SK-N-SH (cell line): Measurements from ENCODE around the gene POU2AF1. TPM values are rescaled to one million over a fixed set of nuclear protein-coding genes. Genes with fewer than 3 reads are reported as not detected.

ENCODE experiments used
- CTCF ChIA-PET: fragments of 300-600, 350-600 bp; formaldehyde crosslinking; extraction: SDS; loops from one replicate; lab custom pipeline; 2021; lab: Yijun Ruan, JAX
- POLR2A ChIA-PET: fragments of 350-600 bp; sonication (Branson Sonifier 250); formaldehyde crosslinking; extraction: SDS; loops from one replicate; lab custom pipeline; 2020; ENCODE audit warnings: antibody characterized with exemption, inconsistent platforms; lab: Yijun Ruan, JAX
- DNase-seq: peaks from one replicate; pipeline ENCODE4 v3.0.0; 2012
- H2AFZ ChIP-seq: fragments of 200-600 bp; sonication (generic); 2 replicates; pipeline ENCODE4 v1.8.1; 2016; ENCODE audit warnings: antibody characterized with exemption, mild to moderate bottlenecking, low read depth
- H3F3A ChIP-seq: fragments of 200-600 bp; sonication (generic); replicated peaks from 2 replicates; pipeline ENCODE3; 2016; ENCODE audit warnings: antibody characterized with exemption, mild to moderate bottlenecking; ENCODE audit not compliant: insufficient read depth
- H3K27ac ChIP-seq, 2 experiments: fragments of 200-500 bp in 1 of 2; fragments of 200-600 bp in 1 of 2; sonication (Bioruptor generic) in 1 of 2; sonication (generic), shearing (Covaris generic) in 1 of 2; 2 replicates each; pipeline versions ENCODE4 v1.5.1 to v1.6.1; 2014 to 2016; ENCODE audit warnings: low read depth in 2 of 2, inconsistent platforms in 1 of 2, low read length in 1 of 2, mild to moderate bottlenecking in 1 of 2, mixed read lengths in 1 of 2
- H3K27me3 ChIP-seq: fragments of 200-600 bp; sonication (generic), shearing (Covaris generic); 2 replicates; pipeline ENCODE4 v1.6.1; 2016; ENCODE audit warnings: mixed run types; ENCODE audit not compliant: insufficient read depth
- H3K36me3 ChIP-seq, 2 experiments: fragments of 200-500 bp in 1 of 2; fragments of 200-600 bp in 1 of 2; sonication (Bioruptor generic) in 1 of 2; sonication (generic) in 1 of 2; replicated peaks in 1 of 2; 2 replicates each; pipeline versions ENCODE3 to v1.5.1; 2014 to 2016; ENCODE audit warnings: low read length in 1 of 2, mild to moderate bottlenecking in 1 of 2; ENCODE audit not compliant: insufficient read depth in 2 of 2, control insufficient read depth in 1 of 2
- H3K4me1 ChIP-seq, 2 experiments: fragments of 200-500 bp in 1 of 2; fragments of 200-600 bp in 1 of 2; sonication (Bioruptor generic) in 1 of 2; sonication (generic), shearing (Covaris generic) in 1 of 2; 2 replicates each; pipeline versions ENCODE4 v1.5.1 to v1.6.1; 2014 to 2016; ENCODE audit warnings: low read depth in 1 of 2, low read length in 1 of 2, mixed run types in 1 of 2; ENCODE audit not compliant: insufficient read depth in 2 of 2, control insufficient read depth in 1 of 2
- H3K4me2 ChIP-seq: fragments of 200-600 bp; sonication (generic), shearing (Covaris generic); 2 replicates; pipeline ENCODE4 v1.6.1; 2017; ENCODE audit warnings: mixed run types
- H3K4me3 ChIP-seq, 2 experiments: fragments of 200-500 bp in 1 of 2; fragments of 200-600 bp in 1 of 2; sonication (Bioruptor generic) in 1 of 2; sonication (generic), shearing (Covaris generic) in 1 of 2; 2 replicates each; pipeline versions ENCODE4 v1.5.1 to v1.8.1; 2014 to 2016; ENCODE audit warnings: low read depth in 2 of 2, inconsistent platforms in 1 of 2, low read length in 1 of 2, mild to moderate bottlenecking in 1 of 2, mixed read lengths in 1 of 2, moderate library complexity in 1 of 2
- H3K79me2 ChIP-seq: fragments of 200-600 bp; sonication (generic); 2 replicates; pipeline ENCODE4 v1.8.1; 2017; ENCODE audit warnings: mild to moderate bottlenecking; ENCODE audit not compliant: insufficient read depth
- H3K9ac ChIP-seq: fragments of 200-600 bp; sonication (generic); 2 replicates; pipeline ENCODE4 v1.6.1; 2017; ENCODE audit warnings: mixed run types
- H3K9me2 ChIP-seq: fragments of 200-600 bp; sonication (generic); 2 replicates; pipeline ENCODE4 v1.6.1; 2017; ENCODE audit warnings: mixed run types
- H3K9me3 ChIP-seq: fragments of 200-600 bp; sonication (generic); 2 replicates; pipeline ENCODE4 v1.6.1; 2017; ENCODE audit warnings: mixed run types, mild to moderate bottlenecking, moderate library complexity
- H4K20me1 ChIP-seq: fragments of 200-600 bp; sonication (generic); 2 replicates; pipeline ENCODE4 v1.6.1; 2017; ENCODE audit warnings: mild to moderate bottlenecking, mixed run types; ENCODE audit not compliant: insufficient read depth
- ELF1 ChIP-seq: IDR thresholded peaks from 2 replicates; pipeline ENCODE4 v1.4.0; 2012
- FOXM1 ChIP-seq: IDR thresholded peaks from 2 replicates; pipeline ENCODE4 v1.4.0; 2012; ENCODE audit warnings: low read depth, mild to moderate bottlenecking
- JUND ChIP-seq: IDR thresholded peaks from 2 replicates; pipeline ENCODE4 v1.4.0; 2012
- MEF2A ChIP-seq: IDR thresholded peaks from 2 replicates; pipeline ENCODE4 v1.4.0; 2012; ENCODE audit warnings: low read depth, borderline replicate concordance
- NFIC ChIP-seq: IDR thresholded peaks from 2 replicates; pipeline ENCODE4 v1.4.0; 2012; ENCODE audit warnings: borderline replicate concordance
- NRF1 ChIP-seq: IDR thresholded peaks from 2 replicates; pipeline ENCODE4 v1.6.1; 2012; ENCODE audit warnings: low read depth, mild to moderate bottlenecking, low read length
- POLR2AphosphoS5 ChIP-seq: IDR thresholded peaks from 2 replicates; pipeline ENCODE4 v1.6.1; 2012; ENCODE audit warnings: low read depth, low read length
- RAD21 ChIP-seq: IDR thresholded peaks from 2 replicates; pipeline ENCODE4 v1.6.1; 2012; ENCODE audit warnings: mild to moderate bottlenecking, low read length
- SIN3A ChIP-seq: IDR thresholded peaks from 2 replicates; pipeline ENCODE4 v1.6.1; 2012; ENCODE audit warnings: low read depth, mild to moderate bottlenecking, low read length, moderate library complexity, borderline replicate concordance
- SMC3 ChIP-seq: IDR thresholded peaks from 2 replicates; pipeline ENCODE4 v1.6.1; 2012; ENCODE audit warnings: low read depth, low read length, improper control_type of control experiment
- TAF1 ChIP-seq: IDR thresholded peaks from 2 replicates; pipeline ENCODE4 v1.6.1; 2012; ENCODE audit warnings: low read depth, mild to moderate bottlenecking, low read length, moderate library complexity, borderline replicate concordance
- WGBS: methylation state at CpG from one replicate; pipeline ENCODE4 v1.1.6; 2017; ENCODE audit warnings: low lambda C conversion rate; 5-methylcytosine and 5-hydroxymethylcytosine counted together
- polyA plus RNA-seq, 3 experiments: library from polyadenylated mRNA; depleted of rRNA; stranded (reverse); fragments of >200 nt; gene quantifications; 2 replicates each; pipeline ENCODE4 v1.2.3, GENCODE V29; 2012
- TF ChIP-seq, protein P1 (sequence below): fragments of 150-350 bp; IDR thresholded peaks from 2 replicates; pipeline ENCODE4 v1.6.1; 2017; ENCODE audit warnings: antibody characterized with exemption, low read length, low read depth, borderline replicate concordance
- TF ChIP-seq, protein P2 (sequence below): IDR thresholded peaks from 2 replicates; pipeline ENCODE4 v1.4.0; 2012; ENCODE audit warnings: low read depth
- TF ChIP-seq, protein P3 (sequence below): IDR thresholded peaks from 2 replicates; pipeline ENCODE4 v1.4.0; 2012; ENCODE audit warnings: low read depth, borderline replicate concordance
- TF ChIP-seq, protein P4 (sequence below): fragments of 200-600 bp; sonication (generic); IDR thresholded peaks from 2 replicates; pipeline ENCODE4 v1.6.1; 2017; ENCODE audit warnings: antibody characterized with exemption, mild to moderate bottlenecking, moderate library complexity
- TF ChIP-seq, protein P5 (sequence below): fragments of 150-350 bp; IDR thresholded peaks from 2 replicates; pipeline ENCODE4 v1.6.1; 2016; ENCODE audit warnings: mild to moderate bottlenecking, low read depth, low read length
- TF ChIP-seq, protein P6 (sequence below): IDR thresholded peaks from 2 replicates; pipeline ENCODE4; 2012

POU2AF1 gene
- polyA plus RNA-seq, 1 of the 3 experiments (the other 2 are of a cell fraction), result 0.07 TPM

DNA sequence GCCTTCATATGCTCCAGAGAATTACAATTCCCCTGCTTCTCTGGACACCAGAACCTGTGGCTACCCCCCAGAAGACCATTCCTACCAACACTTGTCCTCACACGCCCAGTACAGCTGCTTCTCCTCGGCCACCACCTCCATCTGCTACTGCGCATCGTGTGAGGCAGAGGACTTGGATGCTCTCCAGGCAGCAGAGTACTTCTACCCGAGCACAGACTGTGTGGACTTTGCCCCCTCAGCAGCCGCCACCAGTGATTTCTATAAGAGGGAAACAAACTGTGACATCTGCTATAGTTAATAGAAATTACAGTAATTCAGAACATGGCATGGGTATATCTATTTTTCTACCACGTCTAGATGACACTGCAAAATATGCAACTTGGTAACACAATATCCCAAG, 70.9 kb downstream of the POU2AF1 start (continued):
- TF ChIP-seq, protein P1, sequence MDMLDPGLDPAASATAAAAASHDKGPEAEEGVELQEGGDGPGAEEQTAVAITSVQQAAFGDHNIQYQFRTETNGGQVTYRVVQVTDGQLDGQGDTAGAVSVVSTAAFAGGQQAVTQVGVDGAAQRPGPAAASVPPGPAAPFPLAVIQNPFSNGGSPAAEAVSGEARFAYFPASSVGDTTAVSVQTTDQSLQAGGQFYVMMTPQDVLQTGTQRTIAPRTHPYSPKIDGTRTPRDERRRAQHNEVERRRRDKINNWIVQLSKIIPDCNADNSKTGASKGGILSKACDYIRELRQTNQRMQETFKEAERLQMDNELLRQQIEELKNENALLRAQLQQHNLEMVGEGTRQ, result no peak
- TF ChIP-seq JUND, result no peak

DNA sequence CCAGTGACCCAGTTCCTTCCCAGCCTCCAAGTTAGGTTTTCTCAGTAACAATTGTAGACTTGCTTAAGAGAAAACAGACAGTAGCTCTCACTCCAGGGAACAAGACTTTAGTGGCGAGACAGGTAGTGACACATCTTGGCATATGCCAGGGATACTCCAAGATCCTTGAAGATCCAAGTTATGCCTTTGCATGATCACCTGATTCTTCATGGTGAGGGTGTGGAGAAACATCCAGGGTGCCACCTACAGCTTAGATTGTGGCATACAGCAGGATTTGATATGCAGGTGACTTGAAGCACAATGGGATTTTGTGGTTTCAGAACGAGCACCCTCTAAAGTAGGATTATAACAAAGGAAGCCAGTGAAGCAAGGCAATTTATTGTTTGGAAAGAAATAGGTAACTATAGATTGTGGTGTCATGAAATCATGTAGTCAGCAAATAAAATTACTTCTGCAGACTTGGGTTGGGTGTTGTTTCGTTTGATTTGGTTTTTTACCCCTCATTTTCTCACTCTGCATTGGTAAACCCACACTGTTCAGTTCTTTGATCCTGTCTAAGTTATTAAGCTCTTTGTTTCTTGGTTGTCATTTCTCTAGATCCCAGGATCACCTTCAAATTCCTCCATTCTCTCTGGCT, 71.5 kb downstream of the POU2AF1 start:
- ChIA-PET CTCF (interaction anchor here (0.8 kb wide), 3 partner anchors 9 to 109 kb away, joined by 3 to 5 read pairs (median 3); partner anchors contain the start of gene POU2AF3), POLR2A (no interaction called here)
- Histone ChIP-seq H3K4me3 (no peak overlapping the region), H3K27ac (no peak overlapping the region), H3F3A (no peaks in the 10 kb centered on the region), H3K27me3 (peaks cover 21% of the 10 kb centered on the region; the same call in 1 of the 2 replicates), H3K4me1 (peaks cover 4 to 5% of the 10 kb centered on the region in 2 experiments; a peak in 2 of 4 replicates), H3K4me2 (no peak overlapping the region), H3K9me2 (no peaks in the 10 kb centered on the region), H3K9ac (no peak overlapping the region), H2AFZ (no peak overlapping the region), H4K20me1 (no peaks in the 10 kb centered on the region), H3K9me3 (no peaks in the 10 kb centered on the region), H3K79me2 (no peaks in the 10 kb centered on the region), H3K36me3 (no peaks in the 10 kb centered on the region)
- TF ChIP-seq SIN3A, result no peak
- TF ChIP-seq POLR2AphosphoS5, result no peak
- TF ChIP-seq SMC3, result no peak
- TF ChIP-seq TAF1, result no peak
- TF ChIP-seq MEF2A, result no peak
- no peak for TF ChIP-seq FOXM1
- TF ChIP-seq, protein P2, sequence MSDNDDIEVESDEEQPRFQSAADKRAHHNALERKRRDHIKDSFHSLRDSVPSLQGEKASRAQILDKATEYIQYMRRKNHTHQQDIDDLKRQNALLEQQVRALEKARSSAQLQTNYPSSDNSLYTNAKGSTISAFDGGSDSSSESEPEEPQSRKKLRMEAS, result no peak
- WGBS, result 38% methylated on average over 3 of the region's 3 CpGs
- DNase-seq, result no peak

DNA sequence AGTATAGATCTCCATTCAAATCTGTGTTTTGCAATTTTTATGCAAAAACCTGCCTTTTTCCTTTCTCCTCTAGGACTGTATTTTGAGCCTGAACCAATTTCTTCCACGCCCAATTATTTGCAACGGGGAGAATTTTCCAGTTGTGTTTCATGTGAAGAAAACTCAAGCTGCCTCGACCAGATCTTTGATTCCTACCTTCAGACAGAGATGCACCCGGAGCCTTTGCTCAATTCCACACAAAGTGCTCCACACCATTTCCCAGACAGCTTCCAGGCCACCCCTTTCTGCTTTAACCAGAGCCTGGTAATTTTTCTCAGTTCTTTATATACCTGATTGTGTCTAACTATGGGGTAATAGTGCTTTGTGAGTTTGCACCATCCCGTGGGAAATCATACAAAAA, 72.8 kb downstream of the POU2AF1 start:
- WGBS, result 41% methylated on average over 5 of the region's 5 CpGs
- DNase-seq, result no peak
- no peaks in the 10 kb centered on the region for H3F3A ChIP-seq
- H3K4me2 ChIP-seq, result no peak overlapping the region
- H2AFZ ChIP-seq, result no peak overlapping the region
- no peak overlapping the region for H3K27ac ChIP-seq
- peaks cover 4 to 5% of the 10 kb centered on the region in 2 experiments; a peak in 2 of 4 replicates for H3K4me1 ChIP-seq
- H3K9ac ChIP-seq, result no peak overlapping the region
- POLR2A ChIA-PET, result no interaction called here
- CTCF ChIA-PET, result interaction anchor here (1.3 kb wide), 1 partner anchor 123 kb away, joined by 5 read pairs; no protein-coding TSS in a partner anchor
- no peaks in the 10 kb centered on the region for H4K20me1 ChIP-seq
- no peaks in the 10 kb centered on the region for H3K79me2 ChIP-seq
- peaks cover 25% of the 10 kb centered on the region; the same call in 1 of the 2 replicates for H3K27me3 ChIP-seq
- H3K9me3 ChIP-seq, result no peaks in the 10 kb centered on the region
- H3K4me3 ChIP-seq, result no peak overlapping the region
- no peaks in the 10 kb centered on the region for H3K9me2 ChIP-seq
- H3K36me3 ChIP-seq, result no peaks in the 10 kb centered on the region
- no peak for TF ChIP-seq SIN3A
- TF ChIP-seq, protein P3, sequence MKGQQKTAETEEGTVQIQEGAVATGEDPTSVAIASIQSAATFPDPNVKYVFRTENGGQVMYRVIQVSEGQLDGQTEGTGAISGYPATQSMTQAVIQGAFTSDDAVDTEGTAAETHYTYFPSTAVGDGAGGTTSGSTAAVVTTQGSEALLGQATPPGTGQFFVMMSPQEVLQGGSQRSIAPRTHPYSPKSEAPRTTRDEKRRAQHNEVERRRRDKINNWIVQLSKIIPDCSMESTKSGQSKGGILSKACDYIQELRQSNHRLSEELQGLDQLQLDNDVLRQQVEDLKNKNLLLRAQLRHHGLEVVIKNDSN, result no peak
- no peak for TF ChIP-seq NFIC
- no peak for TF ChIP-seq ELF1
- TF ChIP-seq, protein P1, result no peak
- TF ChIP-seq, protein P2, result no peak
- TF ChIP-seq NRF1, result no peak
- no peak for TF ChIP-seq FOXM1
- TF ChIP-seq, protein P4, sequence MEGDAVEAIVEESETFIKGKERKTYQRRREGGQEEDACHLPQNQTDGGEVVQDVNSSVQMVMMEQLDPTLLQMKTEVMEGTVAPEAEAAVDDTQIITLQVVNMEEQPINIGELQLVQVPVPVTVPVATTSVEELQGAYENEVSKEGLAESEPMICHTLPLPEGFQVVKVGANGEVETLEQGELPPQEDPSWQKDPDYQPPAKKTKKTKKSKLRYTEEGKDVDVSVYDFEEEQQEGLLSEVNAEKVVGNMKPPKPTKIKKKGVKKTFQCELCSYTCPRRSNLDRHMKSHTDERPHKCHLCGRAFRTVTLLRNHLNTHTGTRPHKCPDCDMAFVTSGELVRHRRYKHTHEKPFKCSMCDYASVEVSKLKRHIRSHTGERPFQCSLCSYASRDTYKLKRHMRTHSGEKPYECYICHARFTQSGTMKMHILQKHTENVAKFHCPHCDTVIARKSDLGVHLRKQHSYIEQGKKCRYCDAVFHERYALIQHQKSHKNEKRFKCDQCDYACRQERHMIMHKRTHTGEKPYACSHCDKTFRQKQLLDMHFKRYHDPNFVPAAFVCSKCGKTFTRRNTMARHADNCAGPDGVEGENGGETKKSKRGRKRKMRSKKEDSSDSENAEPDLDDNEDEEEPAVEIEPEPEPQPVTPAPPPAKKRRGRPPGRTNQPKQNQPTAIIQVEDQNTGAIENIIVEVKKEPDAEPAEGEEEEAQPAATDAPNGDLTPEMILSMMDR, result no peak
- TF ChIP-seq, protein P5, sequence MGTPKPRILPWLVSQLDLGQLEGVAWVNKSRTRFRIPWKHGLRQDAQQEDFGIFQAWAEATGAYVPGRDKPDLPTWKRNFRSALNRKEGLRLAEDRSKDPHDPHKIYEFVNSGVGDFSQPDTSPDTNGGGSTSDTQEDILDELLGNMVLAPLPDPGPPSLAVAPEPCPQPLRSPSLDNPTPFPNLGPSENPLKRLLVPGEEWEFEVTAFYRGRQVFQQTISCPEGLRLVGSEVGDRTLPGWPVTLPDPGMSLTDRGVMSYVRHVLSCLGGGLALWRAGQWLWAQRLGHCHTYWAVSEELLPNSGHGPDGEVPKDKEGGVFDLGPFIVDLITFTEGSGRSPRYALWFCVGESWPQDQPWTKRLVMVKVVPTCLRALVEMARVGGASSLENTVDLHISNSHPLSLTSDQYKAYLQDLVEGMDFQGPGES, result no peak
- TF ChIP-seq, protein P6, sequence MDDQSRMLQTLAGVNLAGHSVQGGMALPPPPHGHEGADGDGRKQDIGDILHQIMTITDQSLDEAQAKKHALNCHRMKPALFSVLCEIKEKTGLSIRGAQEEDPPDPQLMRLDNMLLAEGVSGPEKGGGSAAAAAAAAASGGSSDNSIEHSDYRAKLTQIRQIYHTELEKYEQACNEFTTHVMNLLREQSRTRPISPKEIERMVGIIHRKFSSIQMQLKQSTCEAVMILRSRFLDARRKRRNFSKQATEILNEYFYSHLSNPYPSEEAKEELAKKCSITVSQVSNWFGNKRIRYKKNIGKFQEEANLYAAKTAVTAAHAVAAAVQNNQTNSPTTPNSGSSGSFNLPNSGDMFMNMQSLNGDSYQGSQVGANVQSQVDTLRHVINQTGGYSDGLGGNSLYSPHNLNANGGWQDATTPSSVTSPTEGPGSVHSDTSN, result no peak
- no peak for TF ChIP-seq RAD21
